OCI-LY3 (cell line): ENCODE data around the gene EGLN2.

Source experiments
- CTCF ChIP-seq: fragments of 200-600, 300-600 bp; sonication (generic); IDR thresholded peaks from 2 replicates; pipeline ENCODE4 v1.5.1; 2014; ENCODE audit warnings: antibody characterized with exemption, low read length, low read depth
- EZH2phosphoT487 ChIP-seq: fragments of 200-600 bp; shearing (Covaris generic); IDR thresholded peaks from 2 replicates; pipeline ENCODE4 v1.6.1; 2018; ENCODE audit warnings: antibody characterized with exemption, mixed run types, low read depth

DNA sequence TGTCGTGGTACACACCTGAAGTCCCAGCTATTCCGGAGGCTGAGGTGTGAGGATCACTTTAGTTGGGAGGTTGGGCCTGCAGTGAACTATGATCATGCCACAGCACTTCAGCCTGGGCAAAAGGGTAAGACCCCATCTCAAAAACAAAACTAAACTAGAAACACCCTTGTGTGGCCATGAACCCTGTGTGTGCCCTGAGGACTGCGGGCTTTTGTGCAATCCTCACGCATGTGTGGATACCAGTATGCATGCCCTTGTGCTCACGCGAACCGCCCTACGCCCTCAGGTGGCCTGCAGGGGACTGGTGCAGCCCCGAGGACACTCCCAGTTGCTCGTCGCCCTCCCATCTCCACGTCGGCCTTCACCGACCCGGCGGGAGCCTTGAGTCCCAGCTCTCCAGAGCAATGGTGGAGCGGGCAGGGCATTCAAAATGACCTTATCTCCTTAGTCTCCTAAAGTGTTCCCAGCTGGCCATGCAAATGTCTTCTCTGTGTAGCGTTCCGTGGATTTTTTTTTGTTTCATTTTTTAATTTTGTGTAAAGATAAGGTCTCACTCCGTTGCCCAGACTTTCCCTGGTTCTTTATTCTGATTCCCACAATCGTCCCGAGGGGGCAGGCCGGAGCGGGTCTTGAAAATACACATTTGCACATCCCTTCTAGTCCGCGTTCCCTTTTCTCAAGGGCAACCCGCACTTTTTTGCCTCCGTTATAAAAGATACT lies 868 bp upstream of the EGLN2 start:
- peak; percentile 55 for TF ChIP-seq CTCF
- TF ChIP-seq EZH2phosphoT487 = no peak
